GM10847 (cell line): ENCODE data around the gene FCHO2.

Source experiments
- POLR2A ChIP-seq: IDR thresholded peaks from 2 replicates; pipeline ENCODE4 v1.6.1; 2011; ENCODE audit not compliant: insufficient read length; ENCODE audit errors: extremely low read depth

Gene FCHO2

GRCh38 chr5:73067213-73067612 lies 111.4 kb downstream of the FCHO2 start:
- TF ChIP-seq POLR2A: no peak

- TF ChIP-seq POLR2A: no peak
Observed at GRCh38 chr5:73081093-73081492, 125.3 kb downstream of the FCHO2 start.

- TF ChIP-seq POLR2A: no peak
Observed at GRCh38 chr5:73088026-73088425, 132.2 kb downstream of the FCHO2 start.

DNA sequence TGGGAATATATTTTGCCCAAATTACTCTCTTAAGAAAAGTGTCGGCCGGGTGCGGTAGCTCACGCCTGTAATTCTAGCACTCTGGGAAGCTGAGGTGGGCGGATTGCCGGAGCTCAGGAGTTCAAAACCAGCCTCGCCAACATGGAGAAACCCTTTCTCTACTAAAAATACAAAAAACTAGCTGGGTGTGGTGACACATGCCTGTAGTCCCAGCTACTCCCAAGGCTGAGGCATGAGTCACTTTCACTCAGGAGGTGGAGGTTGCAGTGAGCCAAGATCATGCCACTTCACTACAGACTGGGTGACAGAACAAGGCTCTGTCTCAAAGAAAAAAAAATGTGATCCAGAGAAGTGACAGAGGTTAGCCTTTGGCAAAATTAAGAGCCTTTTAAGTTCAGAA lies 138.1 kb downstream of the FCHO2 start:
- TF ChIP-seq POLR2A: no peak

GRCh38 chr5:73094415-73094814 lies 138.6 kb downstream of the FCHO2 start:
- no peak for TF ChIP-seq POLR2A

GRCh38 chr5:73095564-73096238 lies 139.9 kb downstream of the FCHO2 start:
- TF ChIP-seq POLR2A: no peak

DNA sequence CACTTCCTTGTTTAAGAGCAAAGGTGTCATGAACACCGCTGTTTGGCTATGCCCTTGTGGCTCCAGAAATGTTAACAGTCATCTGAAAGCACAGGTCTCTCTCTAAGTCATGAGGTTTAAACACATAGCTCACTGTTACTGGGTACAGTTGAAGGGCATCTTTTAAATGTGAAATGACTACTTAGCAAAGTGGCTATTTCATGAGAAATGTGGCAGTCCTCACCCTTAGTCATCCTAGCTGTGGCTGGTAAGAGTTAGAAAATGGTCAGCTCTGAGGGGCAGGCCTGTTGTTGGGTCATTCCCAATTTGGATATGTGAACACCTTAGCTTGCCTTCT lies 140.4 kb downstream of the FCHO2 start:
- no peak for TF ChIP-seq POLR2A

- TF ChIP-seq POLR2A: no peak
Observed at GRCh38 chr5:73097740-73098139, 141.9 kb downstream of the FCHO2 start.

- TF ChIP-seq POLR2A: no peak
Observed at GRCh38 chr5:73100109-73100508, 144.3 kb downstream of the FCHO2 start.

DNA sequence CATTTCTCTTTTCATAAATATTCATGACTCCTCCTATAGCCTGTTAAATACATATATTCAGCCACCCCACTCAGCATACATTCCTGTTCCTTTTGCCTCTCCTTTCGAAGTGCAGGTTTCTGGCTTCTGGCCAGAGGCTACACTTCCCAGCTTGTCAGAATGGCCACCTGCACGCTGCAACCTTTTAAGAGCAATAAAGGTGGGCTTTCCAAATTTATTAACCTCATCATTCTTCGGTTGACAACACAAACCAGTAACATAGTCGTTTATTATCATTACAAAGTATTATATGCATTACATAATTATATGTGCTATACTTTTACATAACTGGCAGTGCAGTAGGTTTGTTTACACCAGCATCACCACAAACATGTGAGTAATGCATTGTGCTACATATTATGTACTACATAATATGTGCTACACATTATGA lies 148.0 kb downstream of the FCHO2 start:
- TF ChIP-seq POLR2A: no peak

- TF ChIP-seq POLR2A: no peak
Observed at GRCh38 chr5:73104326-73104725, 148.5 kb downstream of the FCHO2 start.

DNA sequence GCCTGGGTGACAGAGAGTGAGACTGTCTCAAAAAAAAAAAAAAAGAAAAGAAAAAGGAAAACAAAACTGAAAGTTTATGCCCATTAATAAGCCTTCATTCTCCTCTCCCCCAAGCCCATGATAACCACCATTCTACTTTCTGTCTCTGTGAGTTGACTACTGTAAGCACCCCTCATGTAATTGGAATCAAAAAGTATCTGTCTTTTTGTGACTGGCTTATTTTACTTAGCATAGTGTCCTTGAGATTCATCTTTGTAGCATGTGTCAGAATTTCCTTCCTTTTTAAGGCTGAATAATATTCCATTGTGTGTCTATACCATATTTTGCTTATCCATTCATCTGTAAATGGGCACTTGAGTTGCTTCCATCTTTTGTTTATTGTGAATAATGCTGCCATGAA lies 150.5 kb downstream of the FCHO2 start:
- no peak for TF ChIP-seq POLR2A

- no peak for TF ChIP-seq POLR2A
Observed at GRCh38 chr5:73110190-73110589, 154.3 kb downstream of the FCHO2 start.

DNA sequence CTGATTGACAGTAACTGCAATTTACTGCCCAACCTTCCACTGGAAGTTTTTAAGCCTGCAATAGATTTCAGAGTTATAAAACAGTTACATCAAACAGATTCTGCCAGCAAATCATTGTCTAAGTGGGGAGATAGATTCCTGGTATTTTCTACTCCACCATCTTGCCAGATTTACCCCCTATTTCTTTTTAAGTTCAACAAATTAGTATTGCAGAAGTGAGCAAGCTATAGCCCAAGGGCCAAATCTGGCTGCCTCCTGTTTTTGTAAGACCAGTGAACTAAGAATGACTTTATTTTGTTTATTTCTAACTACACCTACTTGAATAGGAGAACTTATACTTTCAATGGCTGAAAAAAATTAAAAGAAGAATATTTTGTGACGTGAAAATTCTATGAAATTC lies 155.7 kb downstream of the FCHO2 start:
- no peak for TF ChIP-seq POLR2A

GRCh38 chr5:73112359-73112758 lies 156.5 kb downstream of the FCHO2 start:
- TF ChIP-seq POLR2A: no peak

DNA sequence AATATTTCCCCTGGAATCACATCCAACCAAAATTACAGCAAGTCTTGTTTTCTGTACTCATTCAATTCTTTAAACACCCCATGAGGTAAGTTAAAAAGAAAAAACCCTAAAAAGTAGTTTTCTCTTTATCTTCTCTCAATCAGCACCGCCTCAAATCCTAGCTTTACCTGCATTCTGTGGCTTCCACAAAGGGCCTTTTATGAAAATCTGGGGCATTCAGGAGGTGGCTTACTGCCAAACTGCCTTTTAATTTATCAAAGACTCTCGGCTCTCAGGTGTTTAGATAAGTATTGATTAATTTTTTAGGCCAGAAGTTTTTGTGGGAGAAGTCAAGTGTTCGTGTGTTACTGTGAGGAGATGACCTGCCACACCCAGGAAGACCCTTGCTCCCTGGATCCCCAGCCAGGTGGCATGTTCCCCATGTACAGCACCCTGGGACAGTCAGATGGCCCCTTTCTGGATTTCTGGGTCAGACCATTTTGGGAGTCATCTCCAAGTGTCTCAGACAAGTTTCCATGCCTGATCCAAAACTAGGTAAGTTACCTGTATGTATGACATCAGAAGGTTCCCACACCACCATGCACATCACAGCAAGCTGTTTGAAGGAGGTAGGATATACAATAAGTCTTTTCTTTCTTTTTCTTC lies 158.3 kb downstream of the FCHO2 start:
- TF ChIP-seq POLR2A: no peak

DNA sequence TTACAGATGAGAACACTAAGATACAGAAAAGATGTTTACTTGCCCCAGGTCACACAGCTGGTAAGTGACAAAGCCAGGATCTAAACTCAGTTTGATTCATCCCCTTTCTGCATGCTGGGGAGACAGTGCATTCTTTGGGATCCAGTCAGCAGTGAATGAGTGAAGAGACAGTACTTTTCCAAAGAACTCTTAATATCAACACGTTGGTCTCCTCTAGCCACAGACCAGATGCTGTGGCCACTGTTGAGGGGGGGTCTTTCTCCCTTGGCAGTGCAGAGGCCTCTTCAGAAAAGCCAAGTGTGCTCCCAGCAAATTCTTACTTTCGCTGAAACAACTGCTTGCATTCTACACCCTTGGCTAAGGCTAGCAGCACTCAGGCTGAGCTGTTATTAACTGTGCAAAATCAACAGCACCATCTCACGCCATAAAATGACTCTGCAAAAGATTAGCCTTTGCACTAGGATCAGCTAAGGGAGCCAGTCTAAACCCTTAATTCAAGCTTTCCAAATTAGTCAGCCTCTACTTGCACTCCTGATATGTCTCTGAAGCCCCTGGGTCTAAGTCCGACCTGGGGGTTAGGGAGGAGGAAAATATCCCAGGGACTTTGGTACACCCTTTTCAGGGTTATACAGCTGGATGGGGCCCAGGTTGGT lies 159.7 kb downstream of the FCHO2 start:
- TF ChIP-seq POLR2A: no peak

DNA sequence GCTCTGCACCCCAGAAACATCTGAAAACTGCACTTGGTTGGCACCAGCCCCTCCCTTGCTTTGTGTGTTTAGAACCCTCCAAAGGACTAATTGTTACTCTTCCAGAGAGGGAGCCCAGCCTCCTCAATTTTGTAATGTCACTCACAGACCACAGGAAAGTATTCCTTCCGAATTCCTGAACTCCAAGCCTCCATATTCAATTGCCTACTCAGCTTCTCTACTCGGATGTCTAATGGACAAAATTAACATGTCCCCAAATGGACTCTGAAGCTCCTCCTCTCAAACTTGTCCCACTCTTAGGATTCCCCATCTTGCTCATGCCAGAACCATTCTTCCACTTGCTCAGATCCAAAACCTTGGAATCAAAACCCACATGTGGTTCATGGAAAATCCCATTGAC lies 160.7 kb downstream of the FCHO2 start:
- no peak for TF ChIP-seq POLR2A
